Measurements from ENCODE around the gene MYH7.

The MYH7 gene

GRCh38 chr14:23385642-23386265 is 49.7 kb downstream of the MYH7 start:
- DNase-seq = no peak

GRCh38 chr14:23385244-23385641 is 50.2 kb downstream of the MYH7 start:
- DNase-seq = no peak

GRCh38 chr14:23384364-23385080 is 50.9 kb downstream of the MYH7 start:
- no peak for DNase-seq

- no peak for DNase-seq
Observed at GRCh38 chr14:23382731-23383440, 52.6 kb downstream of the MYH7 start.

GRCh38 chr14:23382276-23382675 is 53.2 kb downstream of the MYH7 start:
- DNase-seq = no peak

- no peak for DNase-seq
Observed at GRCh38 chr14:23381871-23382270, 53.6 kb downstream of the MYH7 start.

- DNase-seq = no peak
Observed at GRCh38 chr14:23380976-23381375, 54.5 kb downstream of the MYH7 start.

GRCh38 chr14:23380197-23380914 is 55.1 kb downstream of the MYH7 start:
- DNase-seq = no peak

GRCh38 chr14:23379366-23380196 is 55.9 kb downstream of the MYH7 start:
- DNase-seq = peak; percentile 85

- no peak for DNase-seq
Observed at GRCh38 chr14:23378612-23379220, 56.7 kb downstream of the MYH7 start.

- no peak for DNase-seq
Observed at GRCh38 chr14:23377573-23378563, 57.6 kb downstream of the MYH7 start.

GRCh38 chr14:23377198-23377550 is 58.3 kb downstream of the MYH7 start:
- no peak for DNase-seq

GRCh38 chr14:23376482-23377197 is 58.8 kb downstream of the MYH7 start, which contains the start of gene CMTM5:
TSS of gene CMTM5 (plus strand) at chr14:23377046. CDS start at chr14:23377252, 206 bp downstream.
- no peak for DNase-seq

GRCh38 chr14:23375527-23376251 is 59.8 kb downstream of the MYH7 start:
- DNase-seq = no peak

GRCh38 chr14:23373041-23373440 is 62.4 kb downstream of the MYH7 start:
- DNase-seq = no peak

GRCh38 chr14:23372509-23372908 is 63.0 kb downstream of the MYH7 start, which contains the start of gene IL25:
TSS of gene IL25 (plus strand) at chr14:23372809.
- DNase-seq = no peak

- no peak for DNase-seq
Observed at GRCh38 chr14:23371865-23372264, 63.6 kb downstream of the MYH7 start.

- no peak for DNase-seq
Observed at GRCh38 chr14:23370221-23370620, 65.2 kb downstream of the MYH7 start.

GRCh38 chr14:23366426-23366921 is 69.0 kb downstream of the MYH7 start:
- DNase-seq = no peak

Data from DMS53 (cell line).